GM19239 (cell line): ENCODE measurements around the gene WSB2.
"Not testable (repeated sequence)": the region's sequence is repeated elsewhere in the genome, so short reads cannot be mapped to it uniquely, and the experiment has no call there.

Experiments used
- DNase-seq: peaks from one replicate; pipeline ENCODE4 v3.0.0; 2011; ENCODE audit warnings: low spot score; ENCODE audit not compliant: insufficient read length
- FAIRE-seq: peaks from 2 replicates; lab custom pipeline; 2011; peaks lifted over from hg19 to GRCh38; lab: Jason Lieb, UNC

Gene WSB2

DNA sequence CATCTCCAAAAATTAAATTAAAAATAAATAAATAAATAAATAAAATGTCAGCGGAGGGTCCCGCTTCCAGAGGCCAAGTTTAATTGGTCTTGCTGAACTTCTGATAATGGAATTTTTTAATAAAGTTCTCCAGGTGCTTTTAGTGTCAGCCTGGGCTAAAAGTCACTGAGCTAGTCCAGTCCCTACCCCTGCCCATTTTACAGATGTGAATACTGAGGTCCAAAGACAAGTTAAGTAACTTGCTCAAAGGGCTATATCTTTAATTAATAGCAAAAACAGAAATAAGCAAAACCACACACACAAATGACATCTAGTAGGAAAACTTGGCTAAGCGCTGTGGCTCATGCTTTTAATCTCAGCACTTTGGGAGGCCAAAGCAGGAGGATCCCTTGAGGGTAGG is 50.1 kb downstream of the WSB2 start:
- DNase-seq (no peak), FAIRE-seq (no peak)

DNA sequence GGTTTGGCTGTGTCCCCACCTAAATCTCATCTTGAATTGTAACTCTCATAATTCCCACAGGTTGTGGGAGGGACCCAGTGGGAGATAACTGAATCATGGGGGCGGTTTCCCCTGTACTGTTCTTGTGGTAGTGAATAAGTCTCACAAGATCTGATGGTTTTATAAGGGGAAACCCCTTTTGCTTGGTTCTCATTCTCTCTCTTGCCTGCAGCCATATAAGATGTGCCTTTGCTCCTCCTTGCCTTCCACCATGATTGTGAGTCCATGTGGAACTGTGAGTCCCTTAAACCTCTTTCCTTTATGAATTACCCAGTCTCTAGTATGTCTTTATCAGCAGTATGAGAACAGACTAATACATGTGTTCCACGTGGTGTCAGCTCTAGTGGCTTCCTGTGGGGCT is 61.2 kb downstream of the WSB2 start:
- not testable (repeated sequence) for DNase-seq, FAIRE-seq

DNA sequence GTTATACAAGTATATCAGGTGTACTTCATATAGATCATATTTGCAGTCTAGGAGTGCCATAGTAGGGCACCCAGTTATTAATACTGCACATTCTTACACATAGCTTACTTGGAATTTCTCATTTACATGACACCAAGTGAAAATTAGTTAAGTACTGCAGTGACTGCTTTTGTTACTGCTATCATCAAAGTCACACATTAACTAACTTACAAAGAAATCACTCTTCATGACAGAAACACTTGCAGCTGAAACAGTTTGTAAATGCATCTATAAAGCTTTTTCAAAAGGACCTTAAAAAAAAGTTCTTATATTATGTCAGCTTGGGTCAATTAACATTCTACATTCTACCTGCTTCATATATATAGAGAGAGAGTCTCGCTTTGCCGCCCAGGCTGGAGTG is 62.3 kb downstream of the WSB2 start:
- FAIRE-seq (no peak), DNase-seq (no peak)

DNA sequence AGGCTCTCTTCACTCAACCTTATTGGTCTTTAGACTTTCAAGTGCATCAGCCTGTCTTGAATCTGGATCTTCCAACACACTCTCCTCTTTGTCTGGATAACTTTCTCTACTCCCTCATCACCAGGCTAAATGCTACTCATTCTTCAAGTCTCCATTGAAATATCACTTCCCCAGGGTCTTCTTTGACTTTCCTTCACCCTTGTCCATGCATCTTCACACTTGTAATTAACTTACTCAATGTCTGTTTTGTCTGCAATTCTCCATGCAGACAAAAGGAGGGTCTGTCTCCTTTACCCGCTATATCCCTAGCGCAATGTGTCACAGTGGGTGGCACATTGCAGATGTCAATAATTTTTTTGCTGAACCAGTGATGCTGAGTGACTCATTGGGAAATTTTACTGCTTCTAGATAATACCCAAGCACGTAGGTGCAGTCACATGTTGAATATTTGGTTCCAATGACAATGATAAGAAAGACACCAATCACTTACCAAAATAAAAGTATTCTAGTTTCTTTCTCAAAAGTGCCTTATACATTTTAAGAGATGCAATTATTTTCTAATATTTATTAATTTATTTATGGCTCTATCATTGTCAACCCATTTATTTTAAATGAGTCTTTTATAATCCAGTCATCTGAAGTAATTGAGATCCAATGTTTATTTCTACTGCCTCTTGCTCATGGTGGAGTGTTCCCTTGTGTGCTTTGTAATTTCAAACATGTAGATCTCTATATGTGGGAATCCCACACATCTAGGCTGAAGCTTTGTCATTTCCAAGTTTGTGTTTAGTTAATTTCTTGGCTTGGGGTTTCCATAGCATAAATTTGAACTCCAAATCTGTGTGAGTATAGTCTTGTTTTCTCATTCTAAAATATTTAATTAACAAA is 66.2 kb downstream of the WSB2 start:
- DNase-seq (no peak), FAIRE-seq (no peak)

DNA sequence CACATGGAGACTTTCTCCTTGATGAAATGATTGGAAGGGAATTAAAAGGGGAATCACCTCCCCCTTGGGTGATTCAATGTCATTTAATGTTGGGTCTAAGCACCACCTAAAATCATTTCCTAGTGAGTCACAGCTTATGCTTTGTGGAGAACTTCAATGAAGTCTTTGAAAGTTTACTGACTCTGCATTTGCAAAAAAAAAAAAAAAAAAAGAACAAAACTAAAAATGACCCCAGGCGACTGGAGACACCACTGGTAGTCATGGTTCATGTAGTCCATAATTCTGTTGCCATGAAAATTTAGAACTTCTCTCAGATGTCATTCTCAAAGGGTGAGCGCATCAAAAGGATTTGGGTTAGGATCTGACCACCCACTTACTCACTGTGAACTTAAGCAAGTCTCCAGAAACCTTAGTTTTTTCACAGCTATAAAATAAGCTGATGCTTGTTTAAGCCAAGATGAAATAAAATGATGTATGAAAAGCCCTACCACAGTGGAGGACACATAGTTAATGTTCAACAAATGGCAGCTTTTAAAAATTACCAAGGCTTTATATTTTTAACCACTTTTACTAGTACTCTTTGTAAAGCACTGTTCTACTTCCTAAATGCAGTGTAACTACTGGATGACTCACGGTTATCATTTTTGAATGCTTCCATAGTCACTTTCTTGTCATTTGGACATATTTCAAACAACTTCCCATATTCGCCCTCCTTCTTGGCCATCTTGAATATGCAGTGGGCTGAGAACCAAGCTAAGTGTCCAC is 74.1 kb downstream of the WSB2 start:
- FAIRE-seq: no peak
- DNase-seq: no peak

DNA sequence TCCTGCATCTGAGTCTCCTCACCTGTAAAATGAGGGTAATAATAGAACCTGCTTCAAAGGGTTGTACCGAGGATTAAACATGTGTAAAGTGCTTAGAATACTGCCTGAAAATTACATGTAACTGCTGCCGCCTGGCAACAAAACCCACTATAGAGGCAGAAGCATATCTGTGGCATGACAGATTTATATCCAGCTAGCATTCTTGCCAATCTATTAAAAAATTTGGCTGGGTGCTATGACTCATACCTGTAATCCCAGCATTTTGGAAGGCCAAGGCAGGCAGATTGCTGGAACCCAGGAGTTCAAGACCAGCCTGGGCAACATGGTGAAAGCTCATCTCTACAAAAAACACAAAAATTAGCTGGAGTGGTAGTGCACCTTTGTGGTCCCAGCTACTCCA is 75.8 kb downstream of the WSB2 start:
- FAIRE-seq (no peak), DNase-seq (no peak)
